ENCODE results near the gene HRG.
"Not testable (repeated sequence)": the region's sequence is repeated elsewhere in the genome, so short reads cannot be mapped to it uniquely, and the experiment has no call there.

Gene HRG

GRCh38 chr3:186683979-186684378 is 18.2 kb downstream of the HRG start:
- DNase-seq, result no peak

- not testable (repeated sequence) for DNase-seq
These were observed 20.7 kb downstream of the HRG start for GRCh38 chr3:186686475-186686874.

- DNase-seq, result no peak
These were observed 21.4 kb downstream of the HRG start for GRCh38 chr3:186687120-186687651.

GRCh38 chr3:186690304-186690703 is 24.5 kb downstream of the HRG start:
- not testable (repeated sequence) for DNase-seq

- DNase-seq, result no peak
These were observed 25.9 kb downstream of the HRG start for GRCh38 chr3:186691676-186692075.

GRCh38 chr3:186693843-186694242 is 28.0 kb downstream of the HRG start:
- DNase-seq, result no peak

GRCh38 chr3:186694288-186695032 is 28.6 kb downstream of the HRG start:
- no peak for DNase-seq

- no peak for DNase-seq
These were observed 30.7 kb downstream of the HRG start for GRCh38 chr3:186696522-186696921.

GRCh38 chr3:186697510-186697909 is 31.7 kb downstream of the HRG start:
- no peak for DNase-seq

GRCh38 chr3:186700267-186700666 is 34.5 kb downstream of the HRG start:
- DNase-seq, result no peak

- not testable (repeated sequence) for DNase-seq
These were observed 36.6 kb downstream of the HRG start for GRCh38 chr3:186702451-186702850.

GRCh38 chr3:186705882-186706780 is 40.3 kb downstream of the HRG start:
- peak; percentile 40 to 54 for DNase-seq

- DNase-seq, result no peak
These were observed 43.3 kb downstream of the HRG start for GRCh38 chr3:186708983-186709679.

GRCh38 chr3:186710694-186711093 is 44.9 kb downstream of the HRG start:
- not testable (repeated sequence) for DNase-seq

GRCh38 chr3:186713499-186713898 is 47.7 kb downstream of the HRG start:
- DNase-seq, result no peak

- no peak for DNase-seq
These were observed 51.2 kb downstream of the HRG start, which contains the start of gene KNG1 for GRCh38 chr3:186717039-186717457. Gene KNG1, plus strand, starts transcription at chr3:186717359. Its CDS starts 184 bp downstream, at chr3:186717543.

- no peak for DNase-seq
These were observed 54.3 kb downstream of the HRG start for GRCh38 chr3:186719945-186720739.

GRCh38 chr3:186722457-186722856 is 56.6 kb downstream of the HRG start:
- DNase-seq, result no peak

GRCh38 chr3:186724911-186725310 is 59.1 kb downstream of the HRG start:
- no peak for DNase-seq

Measured in activated CD4-positive, alpha-beta T cell treated with anti-CD3 and anti-CD28 coated beads, Interleukin-2, amount 50 U/mL, for 48 hours (primary cell).